HAP-1 (cell line): ENCODE data around the gene HNRNPC.
"Not testable (repeated sequence)": the region's sequence is repeated elsewhere in the genome, so short reads cannot be mapped to it uniquely, and the experiment has no call there.

Experiments used
- DNase-seq, 2 experiments: peaks; one replicate each; pipeline ENCODE4 v3.0.0-alpha.2; 2016 to 2020; ENCODE audit warnings: low spot score in 2 of 2
- H3K27me3 ChIP-seq: fragments of 250-450 bp; sonication (Bioruptor Pico); 2 replicates; pipeline ENCODE4 v1.5.1; 2020; ENCODE audit warnings: low read depth, mild to moderate bottlenecking, moderate library complexity
- H3K36me3 ChIP-seq: fragments of 250-450 bp; sonication (Bioruptor Pico); replicated peaks from 2 replicates; pipeline ENCODE4 v1.5.1; 2020; ENCODE audit warnings: mild to moderate bottlenecking
- H3K4me1 ChIP-seq: fragments of 250-450 bp; sonication (Bioruptor Pico); 2 replicates; pipeline ENCODE4 v1.5.1; 2020; ENCODE audit warnings: mild to moderate bottlenecking
- H3K4me3 ChIP-seq: fragments of 250-450 bp; sonication (Bioruptor Pico); 2 replicates; pipeline ENCODE4 v1.5.1; 2020; ENCODE audit warnings: mild to moderate bottlenecking, moderate library complexity
- H3K9me3 ChIP-seq: fragments of 250-450 bp; sonication (Bioruptor Pico); 2 replicates; pipeline ENCODE4 v1.5.1; 2020; ENCODE audit warnings: mild to moderate bottlenecking, moderate library complexity
- in situ Hi-C: fragments of 300-500 bp; cut with MboI; formaldehyde crosslinking; loops from 3 replicates; pipeline ENCODE4 v1.14.3; 2020; ENCODE audit warnings: low sequenced_read_pairs, inconsistent platforms, mixed read lengths

Gene HNRNPC

DNA sequence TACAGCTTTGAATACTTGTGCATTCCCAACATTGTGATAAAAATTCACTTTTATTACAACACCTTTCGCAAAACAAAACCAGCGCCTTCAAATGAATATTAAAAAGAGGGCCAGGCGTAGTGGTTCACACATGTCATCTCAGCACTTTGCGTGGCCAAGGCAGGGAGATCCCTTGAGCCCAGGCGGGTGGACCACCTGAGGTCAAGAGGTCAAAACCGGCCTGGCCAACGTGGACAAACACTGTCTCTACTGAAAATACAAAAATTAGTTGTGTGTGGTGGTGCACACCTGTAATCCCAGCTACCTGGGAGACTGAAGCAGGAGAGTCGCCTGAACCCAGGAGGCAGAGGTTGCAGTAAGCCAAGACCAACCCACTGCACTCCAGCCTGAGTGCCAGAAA lies 42.8 kb downstream of the HNRNPC start:
- DNase-seq = no peak
- Histone ChIP-seq H3K9me3 (no peaks in the 10 kb centered on the region), H3K4me1 (no peaks in the 10 kb centered on the region), H3K36me3 (peaks cover 95% of the 10 kb centered on the region), H3K4me3 (no peak overlapping the region), H3K27me3 (no peaks in the 10 kb centered on the region)
- in situ Hi-C loops = no loop called here

DNA sequence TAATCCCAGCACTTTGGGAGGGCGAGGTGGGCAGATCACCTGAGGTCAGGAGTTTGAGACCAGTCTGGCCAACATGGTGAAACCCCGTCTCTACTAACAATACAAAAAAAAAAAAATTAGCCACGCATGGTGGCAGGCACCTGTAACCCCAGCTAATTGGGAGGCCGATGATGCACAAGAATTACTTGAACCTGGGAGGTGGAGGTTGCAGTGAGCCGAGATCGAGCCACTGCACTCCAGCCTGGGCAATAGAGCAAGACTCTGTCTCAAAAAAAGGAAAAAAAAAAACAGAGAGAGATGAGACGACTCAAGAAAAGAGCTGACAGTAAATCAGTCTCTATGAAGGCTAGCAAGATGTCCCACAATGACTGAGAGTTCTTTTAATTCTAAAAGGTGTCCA lies 44.1 kb downstream of the HNRNPC start:
- H3K36me3 ChIP-seq = peaks cover 95% of the 10 kb centered on the region
- H3K4me3 ChIP-seq, H3K4me1 ChIP-seq, in situ Hi-C loops, H3K9me3 ChIP-seq, DNase-seq, H3K27me3 ChIP-seq: not testable (repeated sequence)

DNA sequence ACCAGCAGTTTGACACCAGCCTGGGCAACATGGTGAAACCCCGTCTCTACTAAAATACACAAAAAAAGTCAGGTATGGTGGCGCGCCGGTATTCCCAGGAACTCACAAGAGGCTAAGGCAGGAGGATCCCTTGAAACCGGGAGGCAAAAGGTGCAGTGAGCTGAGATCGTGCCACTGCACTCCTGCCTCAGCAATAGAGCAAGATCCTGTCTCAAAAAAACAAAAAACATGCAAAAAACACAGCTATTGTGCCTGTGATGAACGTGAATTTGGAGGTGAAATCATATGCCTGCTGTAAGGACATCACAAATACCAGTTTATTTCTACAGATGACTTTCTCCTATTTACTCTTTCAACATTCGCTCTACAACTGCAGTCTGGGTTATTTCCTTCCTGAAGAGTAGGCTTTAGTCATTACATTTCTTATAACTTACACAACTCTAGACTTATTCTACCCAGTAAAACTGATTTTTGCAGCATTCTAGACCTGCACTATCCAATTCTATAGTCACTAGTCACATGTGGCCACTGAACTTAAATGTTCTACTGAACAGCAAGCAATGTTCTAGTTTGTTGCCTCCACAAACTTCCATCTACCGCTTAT lies 48.3 kb downstream of the HNRNPC start:
- H3K4me1 ChIP-seq = peaks cover 13% of the 10 kb centered on the region
- H3K4me3 ChIP-seq = no peak overlapping the region
- H3K9me3 ChIP-seq = no peaks in the 10 kb centered on the region
- in situ Hi-C loops = no loop called here
- peaks cover 94% of the 10 kb centered on the region for H3K36me3 ChIP-seq
- DNase-seq = no peak
- no peaks in the 10 kb centered on the region for H3K27me3 ChIP-seq

DNA sequence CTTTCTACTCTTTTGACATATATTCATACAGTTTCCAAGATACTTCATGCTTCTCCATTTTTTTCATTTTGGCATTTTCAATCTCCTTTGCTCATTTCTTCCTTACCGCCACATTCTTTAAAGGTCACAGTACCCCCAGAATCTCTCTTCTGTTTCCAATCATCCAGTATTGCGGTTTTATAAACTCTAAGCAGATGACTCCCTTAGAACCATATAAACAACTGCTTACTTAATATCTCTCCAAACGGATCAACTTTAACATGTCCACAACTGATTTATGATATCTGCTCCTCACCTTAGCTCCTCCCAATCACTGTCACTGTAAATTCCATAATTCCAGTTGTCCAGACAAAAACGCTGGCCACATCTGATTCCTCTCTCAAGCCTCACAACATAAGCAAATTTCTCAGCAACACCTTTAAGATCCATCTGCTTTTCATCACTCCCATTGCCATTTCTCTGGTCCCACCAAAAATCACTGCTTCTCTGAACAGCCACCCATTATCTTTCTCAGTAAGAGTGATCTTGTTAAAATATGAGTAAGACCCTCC lies 49.6 kb downstream of the HNRNPC start:
- no peak for DNase-seq
- Histone ChIP-seq H3K4me1 (peaks cover 13% of the 10 kb centered on the region), H3K9me3 (no peaks in the 10 kb centered on the region), H3K36me3 (peaks cover 91% of the 10 kb centered on the region), H3K27me3 (no peaks in the 10 kb centered on the region), H3K4me3 (no peak overlapping the region)
- in situ Hi-C loops = no loop called here

DNA sequence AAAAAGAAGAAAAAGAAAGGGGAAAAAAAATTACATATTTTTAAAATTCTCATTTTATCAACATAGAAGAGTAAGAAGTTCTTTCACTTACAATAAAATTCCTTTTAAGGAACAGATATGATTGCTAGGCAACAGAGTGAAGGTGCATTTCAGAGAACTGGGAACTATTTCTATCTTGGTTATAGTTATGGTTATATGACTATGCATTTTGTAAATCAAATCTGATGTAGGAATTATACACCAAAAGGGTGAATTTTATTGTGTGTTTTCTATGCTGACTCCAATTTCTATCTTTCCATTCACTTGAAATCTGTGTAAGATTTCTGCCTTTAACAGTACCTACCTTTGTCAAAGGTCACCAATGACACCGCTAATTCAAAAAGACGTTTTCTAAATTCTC lies 50.1 kb downstream of the HNRNPC start:
- in situ Hi-C loops = no loop called here
- no peak overlapping the region for H3K4me3 ChIP-seq
- DNase-seq = no peak
- no peaks in the 10 kb centered on the region for H3K27me3 ChIP-seq
- peaks cover 91% of the 10 kb centered on the region for H3K36me3 ChIP-seq
- peaks cover 13% of the 10 kb centered on the region for H3K4me1 ChIP-seq
- no peaks in the 10 kb centered on the region for H3K9me3 ChIP-seq

DNA sequence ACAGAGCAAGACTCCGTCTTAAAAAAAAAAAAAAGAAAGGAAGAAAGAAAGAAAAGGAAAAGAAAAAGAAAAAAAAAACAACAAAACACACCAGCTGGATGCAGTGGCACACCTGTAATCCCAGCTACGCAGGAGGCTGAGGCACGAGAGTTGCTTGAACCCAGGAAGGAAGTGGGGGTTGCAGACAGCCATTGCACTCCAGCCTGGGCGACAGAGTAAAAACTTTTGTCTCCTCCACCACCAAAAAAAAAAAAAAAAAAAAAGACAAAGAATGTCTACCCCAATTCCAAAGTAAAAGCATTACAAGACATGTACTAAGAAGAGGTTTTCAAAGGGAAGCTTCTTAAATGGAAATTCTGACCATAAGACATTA lies 53.4 kb downstream of the HNRNPC start:
- in situ Hi-C loops = no loop called here
- peaks cover 93% of the 10 kb centered on the region for H3K36me3 ChIP-seq

DNA sequence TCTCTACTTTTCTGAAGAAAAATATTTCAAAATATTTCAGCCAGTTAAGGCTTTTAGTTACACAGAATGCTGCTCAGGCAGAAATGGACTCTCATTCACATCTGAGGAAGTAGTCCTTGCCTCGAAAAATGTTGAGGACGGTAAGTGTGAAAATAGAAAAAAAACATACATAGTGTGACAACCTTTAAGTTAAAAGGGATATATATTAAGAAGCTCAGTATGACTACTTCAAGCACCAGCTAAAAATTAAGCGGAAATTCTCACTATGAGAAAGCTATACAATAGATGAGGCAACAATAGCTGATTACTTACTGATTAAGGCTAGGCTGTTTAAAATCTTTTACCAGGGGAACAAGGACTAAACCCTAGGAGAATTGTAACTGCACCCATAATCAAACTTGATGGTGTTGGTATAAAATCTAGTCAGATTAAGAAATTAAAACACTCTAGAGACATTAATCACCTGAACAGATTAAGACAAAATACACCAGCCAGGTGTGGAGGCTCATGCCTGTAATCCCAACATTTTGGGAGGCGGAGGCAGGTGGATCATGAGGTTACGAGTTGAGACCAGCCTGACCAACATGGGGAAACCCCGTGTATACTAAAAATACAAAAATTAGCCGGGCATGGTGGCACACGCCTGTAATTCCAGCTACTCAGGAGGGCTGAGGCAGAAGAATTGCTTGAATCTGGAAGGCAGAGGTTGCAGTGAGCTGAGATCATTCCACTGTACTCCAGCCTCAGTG lies 53.9 kb downstream of the HNRNPC start:
- H3K9me3 ChIP-seq = no peaks in the 10 kb centered on the region
- H3K4me3 ChIP-seq = no peak overlapping the region
- peaks cover 22% of the 10 kb centered on the region for H3K4me1 ChIP-seq
- DNase-seq = no peak
- peaks cover 88% of the 10 kb centered on the region for H3K36me3 ChIP-seq
- no peaks in the 10 kb centered on the region for H3K27me3 ChIP-seq
- in situ Hi-C loops = no loop called here

More for the DNA sequence above, 53.4 kb downstream of the HNRNPC start:
- no peak overlapping the region for H3K4me3 ChIP-seq
- no peak for DNase-seq
- H3K27me3 ChIP-seq = no peaks in the 10 kb centered on the region
- H3K9me3 ChIP-seq = no peaks in the 10 kb centered on the region
- peaks cover 22% of the 10 kb centered on the region for H3K4me1 ChIP-seq

DNA sequence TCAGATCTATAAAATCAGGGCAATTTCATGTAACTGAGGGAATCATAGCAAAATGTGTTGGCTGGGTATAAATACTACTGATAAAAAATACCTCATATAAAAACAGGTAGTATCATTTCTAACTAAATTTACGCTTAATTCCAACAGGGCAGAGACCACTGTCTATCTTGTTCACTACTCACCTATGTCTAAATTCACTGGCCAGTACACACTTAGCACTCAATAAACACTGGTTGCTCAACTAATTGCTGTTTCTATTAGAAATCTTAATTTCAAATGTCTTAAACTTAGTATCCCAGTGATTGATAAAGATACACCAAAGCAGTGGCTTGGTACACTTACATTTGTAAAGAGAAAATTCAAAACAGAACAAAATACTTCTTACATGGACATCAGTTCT lies 55.6 kb downstream of the HNRNPC start:
- DNase-seq = no peak
- peaks cover 29% of the 10 kb centered on the region for H3K4me1 ChIP-seq
- H3K9me3 ChIP-seq = no peaks in the 10 kb centered on the region
- peaks cover 90% of the 10 kb centered on the region for H3K36me3 ChIP-seq
- no peaks in the 10 kb centered on the region for H3K27me3 ChIP-seq
- in situ Hi-C loops = no loop called here
- no peak overlapping the region for H3K4me3 ChIP-seq

DNA sequence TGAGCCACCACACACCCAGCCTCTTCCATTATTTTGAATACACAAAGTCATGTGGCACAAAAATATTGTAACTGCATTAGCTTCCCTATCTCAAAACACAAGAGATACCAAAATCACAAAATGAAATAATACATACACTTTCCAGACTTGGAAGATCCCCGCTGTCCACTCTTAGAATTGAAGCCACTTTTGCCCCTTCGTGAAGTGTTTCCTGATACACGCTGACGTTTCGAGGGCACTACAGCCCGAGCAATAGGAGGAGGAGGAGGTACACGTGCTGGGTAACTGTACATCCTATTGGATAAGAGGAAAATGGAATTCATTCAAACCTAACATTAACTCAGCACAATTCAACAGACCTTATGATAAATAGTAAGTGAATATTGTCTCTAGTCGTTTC lies 56.4 kb downstream of the HNRNPC start:
- H3K4me3 ChIP-seq, H3K9me3 ChIP-seq, H3K27me3 ChIP-seq, DNase-seq, in situ Hi-C loops: not testable (repeated sequence)
- H3K4me1 ChIP-seq = peaks cover 29% of the 10 kb centered on the region
- H3K36me3 ChIP-seq = peaks cover 92% of the 10 kb centered on the region

DNA sequence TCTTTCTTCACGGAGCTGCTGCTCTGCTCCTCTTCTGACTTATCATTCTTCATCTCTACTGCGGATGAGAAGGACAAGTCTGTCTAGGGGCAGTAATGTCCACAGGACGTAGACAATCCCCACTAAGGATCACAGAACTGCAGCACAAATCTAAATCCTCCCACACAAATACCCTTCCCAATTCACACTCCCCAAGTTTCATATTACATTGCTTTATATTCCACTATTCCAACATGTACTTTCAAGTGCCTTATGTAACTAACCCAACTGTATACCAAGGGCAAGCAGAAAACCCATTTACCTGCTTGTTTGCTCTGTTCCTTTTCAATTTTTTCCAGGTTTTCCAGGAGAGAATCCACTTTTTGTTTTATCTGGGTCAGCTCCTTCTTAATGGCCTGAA lies 57.7 kb downstream of the HNRNPC start:
- peaks cover 92% of the 10 kb centered on the region for H3K36me3 ChIP-seq
- H3K9me3 ChIP-seq = no peaks in the 10 kb centered on the region
- no peaks in the 10 kb centered on the region for H3K27me3 ChIP-seq
- in situ Hi-C loops = no loop called here
- DNase-seq = no peak
- no peak overlapping the region for H3K4me3 ChIP-seq
- H3K4me1 ChIP-seq = peaks cover 19% of the 10 kb centered on the region

DNA sequence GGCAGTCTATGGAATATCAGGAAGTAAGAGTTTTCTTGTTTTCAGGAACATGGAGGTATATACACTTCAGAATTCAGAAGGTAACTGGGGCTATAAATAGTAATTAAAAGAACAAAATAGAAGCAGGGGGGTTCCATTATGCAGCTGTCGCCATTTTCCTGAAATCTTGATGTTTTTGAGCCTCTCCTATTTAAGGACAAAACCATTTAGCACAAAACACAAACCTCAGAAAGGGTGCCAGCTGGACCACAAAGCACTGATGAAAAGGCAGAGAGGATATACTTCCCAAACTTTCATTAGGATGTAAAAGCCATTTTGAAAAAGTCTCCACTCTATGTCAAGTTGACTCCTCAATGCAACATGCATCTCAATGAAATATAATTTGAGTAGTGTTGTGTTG lies 59.2 kb downstream of the HNRNPC start:
- H3K4me1 ChIP-seq = peaks cover 19% of the 10 kb centered on the region
- peaks cover 94% of the 10 kb centered on the region for H3K36me3 ChIP-seq
- no peaks in the 10 kb centered on the region for H3K9me3 ChIP-seq
- no peak for DNase-seq
- in situ Hi-C loops = no loop called here
- H3K27me3 ChIP-seq = no peaks in the 10 kb centered on the region
- H3K4me3 ChIP-seq = no peak overlapping the region

DNA sequence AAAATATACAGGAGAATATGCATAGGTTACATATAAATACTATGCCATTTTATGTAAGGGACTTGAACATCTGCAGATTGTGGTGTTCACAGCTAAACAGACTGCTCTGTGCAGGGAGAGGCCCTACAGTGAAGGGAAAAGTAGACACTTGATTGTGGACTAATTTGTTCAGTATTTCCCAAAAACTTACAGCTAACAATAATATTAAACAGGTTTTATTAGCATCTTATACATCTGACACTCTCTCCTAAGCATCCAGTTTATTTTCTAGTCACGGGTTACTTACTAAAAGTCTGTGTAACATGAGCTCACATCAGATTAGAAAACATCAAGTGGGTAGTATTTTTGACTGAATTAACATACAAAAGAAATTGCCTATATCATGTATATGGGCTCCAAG lies 60.1 kb downstream of the HNRNPC start:
- in situ Hi-C loops = no loop called here
- Histone ChIP-seq H3K4me1 (peaks cover 19% of the 10 kb centered on the region), H3K36me3 (peaks cover 88% of the 10 kb centered on the region), H3K9me3 (no peaks in the 10 kb centered on the region), H3K4me3 (no peak overlapping the region), H3K27me3 (no peaks in the 10 kb centered on the region)
- peak in 1 of 2 experiments; percentile 47 for DNase-seq

DNA sequence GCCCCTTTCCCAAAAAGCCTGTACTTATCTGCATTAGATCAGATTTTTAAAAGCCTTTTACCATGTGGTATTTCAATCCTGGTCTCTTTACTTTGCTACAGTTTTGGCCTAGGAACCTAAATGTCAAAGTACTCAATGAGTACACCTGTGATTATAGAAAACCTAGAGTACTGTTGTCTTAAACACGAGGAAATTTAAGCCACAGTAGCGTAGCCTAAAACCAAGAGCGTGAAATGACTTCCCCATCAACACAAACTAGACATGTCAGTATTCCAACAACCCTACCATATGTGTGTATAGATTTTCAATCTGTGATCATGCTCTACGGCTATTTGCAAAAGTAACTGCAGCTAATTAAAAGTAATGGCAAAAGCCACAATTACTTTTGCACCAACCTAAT lies 60.7 kb downstream of the HNRNPC start:
- Histone ChIP-seq H3K36me3 (peaks cover 85% of the 10 kb centered on the region), H3K9me3 (no peaks in the 10 kb centered on the region)
- in situ Hi-C loops = no loop called here

More for the DNA sequence above, 60.7 kb downstream of the HNRNPC start:
- Histone ChIP-seq H3K27me3 (no peaks in the 10 kb centered on the region), H3K4me3 (no peak overlapping the region), H3K4me1 (peaks cover 13% of the 10 kb centered on the region; the same call in 1 of the 2 replicates)
- no peak for DNase-seq
